ENCODE measurements around the gene ASB4. TPM values are rescaled to one million over a fixed set of nuclear protein-coding genes. Genes with fewer than 3 reads are reported as not detected.

The ASB4 gene
- total and polyA plus RNA-seq, 4 donors: 0.09 to 1.1 (median 0.38) TPM

- H3K36me3 ChIP-seq (ENCODE audit: control insufficient read depth in 4 of 4, insufficient read depth in 3 of 4, low read depth in 1 of 4, low read length in 3 of 4): no peaks in the 10 kb centered on the region
- no peaks in the 10 kb centered on the region for H3K9me3 ChIP-seq (ENCODE audit: control insufficient read depth in 4 of 4, low read length in 3 of 4)
- no peaks in the 10 kb centered on the region for H3K27me3 ChIP-seq (ENCODE audit: control insufficient read depth in 4 of 4, insufficient read depth in 4 of 4, low read length in 3 of 4)
- no peak for DNase-seq (ENCODE audit: low spot score)
- H3K4me1 ChIP-seq (ENCODE audit: control insufficient read depth in 4 of 4, insufficient read depth in 4 of 4, low read length in 3 of 4): no peaks in the 10 kb centered on the region
- no peak overlapping the region for H3K9ac ChIP-seq (ENCODE audit: low read depth in 1 of 2, low read length in 2 of 2)
- no peak overlapping the region for H3K4me3 ChIP-seq (ENCODE audit: low read depth in 1 of 3, low read length in 3 of 3)
- TF ChIP-seq EGR1 (IDR thresholded peaks at IDR 0.05; ENCODE audit: low read depth in 2 of 2) (no peak), MAX (IDR thresholded peaks at IDR 0.05) (no peak), RXRA (IDR thresholded peaks at IDR 0.05) (no peak), FOXA1 (IDR thresholded peaks at IDR 0.05) (no peak), REST (IDR thresholded peaks at IDR 0.05) (no peak), RAD21 (IDR thresholded peaks at IDR 0.05) (no peak), JUND (IDR thresholded peaks at IDR 0.05) (no peak)
- no peak overlapping the region for H3K27ac ChIP-seq (ENCODE audit: low read depth in 1 of 2, low read length in 2 of 2)
- 88% methylated on average over 2 of the region's 2 CpGs for WGBS
Observed at GRCh38 chr7:95520136-95520535, 34.4 kb downstream of the ASB4 start.

- 54% methylated on average over 3 of the region's 3 CpGs for WGBS
- peaks cover 0 to 9% (median 0%) of the 10 kb centered on the region in 4 donors for H3K4me1 ChIP-seq (ENCODE audit: control insufficient read depth in 4 of 4, insufficient read depth in 4 of 4, low read length in 3 of 4)
- no peaks in the 10 kb centered on the region for H3K27me3 ChIP-seq (ENCODE audit: control insufficient read depth in 4 of 4, insufficient read depth in 4 of 4, low read length in 3 of 4)
- H3K4me3 ChIP-seq (ENCODE audit: low read depth in 1 of 3, low read length in 3 of 3): no peak overlapping the region
- H3K9me3 ChIP-seq (ENCODE audit: control insufficient read depth in 4 of 4, low read length in 3 of 4): no peaks in the 10 kb centered on the region
- no peak for TF ChIP-seq HNF4A (conservative IDR thresholded peaks at IDR 0.05)
- TF ChIP-seq REST (IDR thresholded peaks at IDR 0.05): no peak
- TF ChIP-seq RXRA (IDR thresholded peaks at IDR 0.05): peak; percentile 40 to 68
- no peak for TF ChIP-seq RAD21 (IDR thresholded peaks at IDR 0.05)
- TF ChIP-seq MAX (IDR thresholded peaks at IDR 0.05): no peak
- peak in 1 of 2 donors; percentile 16 for TF ChIP-seq JUND (IDR thresholded peaks at IDR 0.05)
- peak; percentile 64 for TF ChIP-seq SP1 (IDR thresholded peaks at IDR 0.05)
- peak; percentile 98 for TF ChIP-seq NR2F2 (IDR thresholded peaks at IDR 0.05)
- H3K36me3 ChIP-seq (ENCODE audit: control insufficient read depth in 4 of 4, insufficient read depth in 3 of 4, low read depth in 1 of 4, low read length in 3 of 4): no peaks in the 10 kb centered on the region
- no peak overlapping the region for H3K9ac ChIP-seq (ENCODE audit: low read depth in 1 of 2, low read length in 2 of 2)
- no peak overlapping the region for H3K27ac ChIP-seq (ENCODE audit: low read depth in 1 of 2, low read length in 2 of 2)
- DNase-seq (ENCODE audit: low spot score): no peak
Observed at GRCh38 chr7:95525503-95525902, 39.8 kb downstream of the ASB4 start.
